GM19324 (cell line): Measurements from ENCODE around the gene MAP7D1.
"Not testable (repeated sequence)": the region's sequence is repeated elsewhere in the genome, so short reads cannot be mapped to it uniquely, and the experiment has no call there.

Experiments used
- ATAC-seq: cut with Tn5 transposase; IDR thresholded peaks from one replicate; pipeline ENCODE4 v1.9.1; 2021; ENCODE audit warnings: mild to moderate bottlenecking, moderate library complexity; ENCODE audit not compliant: unreplicated experiment, low FRiP score

Gene MAP7D1

GRCh38 chr1:36150296-36151133, 5.4 kb upstream of the MAP7D1 start:
- ATAC-seq, result peak; percentile 37

- ATAC-seq, result no peak
These were observed 4.7 kb upstream of the MAP7D1 start for GRCh38 chr1:36151134-36151844.

DNA sequence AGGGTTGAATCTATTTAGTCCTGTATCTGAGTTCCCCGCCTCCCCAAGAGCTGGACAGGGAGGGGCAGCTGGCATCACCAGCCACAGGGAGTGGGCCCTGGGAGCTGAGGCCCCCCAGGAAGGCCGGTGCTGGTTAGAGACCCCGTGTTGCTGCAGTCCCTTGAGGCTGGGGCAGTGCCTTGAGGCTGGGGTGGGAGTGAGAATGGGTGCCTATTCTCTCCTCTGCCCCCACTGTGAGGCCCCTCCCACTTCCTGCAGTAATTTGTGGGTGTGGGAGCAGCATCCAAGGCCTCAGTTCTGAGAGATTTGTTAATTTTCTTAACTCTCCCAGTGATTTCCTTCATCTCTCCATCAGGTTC, 4.1 kb upstream of the MAP7D1 start:
- no peak for ATAC-seq

- no peak for ATAC-seq
These were observed 2.5 kb upstream of the MAP7D1 start for GRCh38 chr1:36153476-36153875.

- no peak for ATAC-seq
These were observed 1.6 kb upstream of the MAP7D1 start for GRCh38 chr1:36154335-36154734.

DNA sequence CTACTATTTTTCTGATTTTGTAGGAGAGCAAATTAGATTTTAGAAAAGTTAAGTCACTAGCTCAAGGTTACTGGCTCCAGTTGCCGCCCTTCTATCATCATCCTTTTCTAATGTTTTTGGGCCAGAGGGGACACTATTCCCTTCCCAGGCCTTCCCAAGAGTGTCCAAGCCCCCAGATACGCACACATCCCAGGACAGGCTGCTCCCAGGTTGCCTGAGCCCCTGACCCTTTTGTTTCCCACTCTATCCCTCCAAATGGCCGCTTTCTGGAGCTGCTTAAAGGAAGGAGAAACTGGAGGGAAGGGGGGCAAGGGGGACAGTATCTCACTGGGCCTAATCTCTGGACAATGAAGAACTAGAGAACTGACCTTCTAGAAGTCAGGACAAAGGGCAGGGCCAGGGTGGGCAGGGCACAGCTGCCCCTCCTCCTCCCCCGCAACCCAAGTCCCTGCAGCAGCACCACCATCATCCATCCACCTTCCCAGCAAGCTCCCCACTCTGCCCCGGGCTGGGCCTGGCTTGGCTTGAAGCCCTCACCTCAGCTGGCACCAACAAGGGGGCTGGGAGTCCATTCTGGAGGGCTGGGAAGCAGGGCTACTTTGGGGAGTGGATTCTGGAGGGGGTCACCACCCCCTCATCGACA, 1.1 kb upstream of the MAP7D1 start:
- ATAC-seq, result no peak

DNA sequence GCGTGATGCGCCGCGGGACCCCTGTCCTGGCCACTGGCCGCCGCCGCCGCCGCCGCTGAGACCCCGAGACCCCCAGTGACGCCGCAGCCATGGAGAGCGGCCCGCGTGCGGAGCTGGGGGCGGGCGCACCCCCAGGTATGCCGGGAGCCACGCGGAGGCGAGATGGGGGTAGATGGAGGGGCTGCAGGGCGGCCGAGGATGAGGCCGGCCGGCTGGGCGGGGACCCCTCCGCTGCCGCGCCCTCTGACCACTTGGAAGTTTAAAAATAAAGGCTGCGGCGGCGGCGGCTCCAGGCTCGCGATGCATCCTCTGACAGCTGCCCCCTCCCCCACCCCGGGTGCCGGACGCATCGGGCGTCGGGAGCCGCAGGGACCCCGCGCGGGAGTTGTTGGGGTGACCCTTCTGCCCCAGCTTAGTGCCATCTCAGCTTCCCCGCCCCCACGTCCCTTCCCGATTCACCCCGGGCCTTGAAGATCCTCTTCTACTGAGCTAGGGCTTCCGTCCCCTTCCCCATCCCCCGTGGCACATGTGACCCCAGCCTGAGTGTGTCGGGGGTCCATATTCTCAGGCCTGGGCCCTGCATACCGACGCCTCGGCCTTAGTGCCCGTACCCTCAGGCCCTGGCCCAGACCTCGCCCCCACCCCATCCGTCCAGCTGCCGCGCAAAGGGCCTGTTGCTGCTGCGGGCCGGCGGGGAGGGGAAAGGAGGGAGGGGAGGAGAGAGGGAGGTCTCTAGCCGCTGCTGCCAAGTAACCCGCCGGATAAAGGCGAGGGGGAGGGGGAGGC, 562 bp downstream of the MAP7D1 start:
- ATAC-seq, result no peak

- no peak for ATAC-seq
These were observed 1.3 kb downstream of the MAP7D1 start for GRCh38 chr1:36157115-36157903.

GRCh38 chr1:36157973-36158826, 2.2 kb downstream of the MAP7D1 start:
- ATAC-seq, result no peak

DNA sequence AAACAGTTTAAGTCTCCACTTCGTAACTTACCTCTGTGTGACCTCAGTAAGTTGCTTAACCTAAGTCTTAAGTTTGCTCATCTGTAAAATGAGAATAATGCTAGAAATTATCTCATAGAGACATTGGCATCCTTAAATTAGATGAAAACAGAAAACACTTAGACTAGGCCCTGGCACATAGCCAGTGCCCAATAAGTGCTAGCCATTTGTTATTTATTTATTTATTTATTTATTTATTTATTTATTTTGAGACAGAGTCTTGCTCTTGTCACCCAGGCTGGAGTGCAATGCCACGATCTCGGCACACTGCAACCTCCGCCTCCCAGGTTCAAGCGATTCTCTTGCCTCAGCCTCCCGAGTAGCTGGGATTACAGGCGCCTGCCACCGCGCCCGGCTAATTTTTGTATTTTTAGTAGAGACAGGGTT, 2.9 kb downstream of the MAP7D1 start:
- ATAC-seq, result not testable (repeated sequence)

DNA sequence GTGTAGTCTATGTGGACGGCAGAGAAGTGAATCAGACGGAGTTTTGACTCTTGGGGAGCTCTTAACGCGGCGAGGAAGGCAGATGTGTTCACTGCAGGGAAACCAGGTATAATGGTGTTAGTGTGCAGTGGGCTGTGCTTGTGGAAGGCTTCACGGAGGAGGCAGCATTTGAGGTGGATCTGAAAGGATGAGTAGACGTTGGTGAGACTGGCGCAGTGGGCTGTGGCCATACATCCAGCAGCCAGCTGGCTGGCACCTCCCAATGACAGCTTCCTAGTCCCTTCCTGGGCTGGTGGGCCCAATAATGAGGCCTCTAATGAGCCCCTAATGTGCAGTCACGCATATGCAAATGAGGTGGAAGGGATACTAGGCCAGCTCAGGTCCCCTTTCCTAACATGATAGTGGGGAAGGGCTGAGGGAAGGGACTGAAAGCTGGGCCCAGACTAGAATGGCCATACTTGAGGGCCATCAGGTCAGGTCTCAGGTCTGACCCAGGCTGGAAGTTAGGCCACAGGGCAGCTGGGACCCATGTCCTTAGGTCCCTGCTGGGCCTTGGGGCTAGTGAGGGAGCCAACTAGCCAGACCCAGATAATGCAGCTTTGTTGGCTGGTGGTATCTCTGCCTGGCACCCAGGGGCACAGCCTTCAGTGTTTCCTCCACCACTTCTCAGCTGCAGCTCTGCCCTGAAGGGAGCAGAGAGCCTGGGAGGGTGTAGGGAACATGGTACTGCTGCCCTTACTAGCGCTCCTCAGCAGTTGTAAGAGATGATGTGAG, 3.8 kb downstream of the MAP7D1 start:
- no peak for ATAC-seq

GRCh38 chr1:36160388-36160948, 4.5 kb downstream of the MAP7D1 start:
- no peak for ATAC-seq

- no peak for ATAC-seq
These were observed 5.1 kb downstream of the MAP7D1 start for GRCh38 chr1:36160949-36161485.

- ATAC-seq, result no peak
These were observed 5.9 kb downstream of the MAP7D1 start for GRCh38 chr1:36161641-36162531.

GRCh38 chr1:36162680-36163239, 6.8 kb downstream of the MAP7D1 start:
- ATAC-seq, result no peak

DNA sequence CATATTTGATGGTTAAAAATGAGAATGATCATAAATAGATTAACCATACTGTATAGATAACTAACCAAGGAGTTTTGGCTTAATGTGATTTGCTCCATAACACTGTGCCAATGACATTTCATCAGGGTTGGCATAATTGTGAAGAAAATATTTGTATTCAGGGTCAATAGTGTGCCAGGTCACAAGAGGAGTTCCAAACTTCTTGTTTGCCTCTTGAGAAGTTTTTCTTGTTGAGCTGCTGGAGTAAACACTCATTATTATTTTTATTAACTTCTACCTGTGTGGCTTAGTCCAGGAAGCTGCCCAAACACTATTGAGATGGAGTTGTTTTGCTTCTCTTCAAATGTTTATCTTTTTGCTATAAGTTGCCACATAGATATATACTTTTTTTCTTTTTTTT, 7.5 kb downstream of the MAP7D1 start:
- no peak for ATAC-seq
